Measurements from ENCODE around the gene ITPA. TPM values are rescaled to one million over a fixed set of nuclear protein-coding genes. Genes with fewer than 3 reads are reported as not detected.

ITPA gene
- total RNA-seq, 2 donors from 2014 or later = 35.1 to 35.7 TPM

DNA sequence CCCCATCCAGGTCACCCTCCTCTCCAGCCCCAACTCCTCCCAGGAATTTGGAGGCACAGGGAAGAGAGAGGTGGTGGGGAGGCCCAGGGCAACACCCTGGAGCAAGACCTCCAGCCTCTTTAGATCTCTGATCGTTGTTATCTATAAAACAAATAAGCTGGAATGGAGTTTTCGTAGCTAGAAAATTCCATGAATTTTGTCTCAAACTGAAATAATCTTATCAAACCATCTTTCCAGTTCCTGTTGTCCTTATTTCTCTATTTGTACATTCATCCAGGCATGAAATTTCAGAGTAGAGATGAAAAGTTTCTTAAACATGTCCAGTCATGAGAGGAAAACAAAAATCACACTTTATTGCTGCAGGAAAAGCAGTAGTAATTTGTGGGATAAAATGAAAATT, 35.9 kb downstream of the ITPA start:
- TF ChIP-seq, protein P1, sequence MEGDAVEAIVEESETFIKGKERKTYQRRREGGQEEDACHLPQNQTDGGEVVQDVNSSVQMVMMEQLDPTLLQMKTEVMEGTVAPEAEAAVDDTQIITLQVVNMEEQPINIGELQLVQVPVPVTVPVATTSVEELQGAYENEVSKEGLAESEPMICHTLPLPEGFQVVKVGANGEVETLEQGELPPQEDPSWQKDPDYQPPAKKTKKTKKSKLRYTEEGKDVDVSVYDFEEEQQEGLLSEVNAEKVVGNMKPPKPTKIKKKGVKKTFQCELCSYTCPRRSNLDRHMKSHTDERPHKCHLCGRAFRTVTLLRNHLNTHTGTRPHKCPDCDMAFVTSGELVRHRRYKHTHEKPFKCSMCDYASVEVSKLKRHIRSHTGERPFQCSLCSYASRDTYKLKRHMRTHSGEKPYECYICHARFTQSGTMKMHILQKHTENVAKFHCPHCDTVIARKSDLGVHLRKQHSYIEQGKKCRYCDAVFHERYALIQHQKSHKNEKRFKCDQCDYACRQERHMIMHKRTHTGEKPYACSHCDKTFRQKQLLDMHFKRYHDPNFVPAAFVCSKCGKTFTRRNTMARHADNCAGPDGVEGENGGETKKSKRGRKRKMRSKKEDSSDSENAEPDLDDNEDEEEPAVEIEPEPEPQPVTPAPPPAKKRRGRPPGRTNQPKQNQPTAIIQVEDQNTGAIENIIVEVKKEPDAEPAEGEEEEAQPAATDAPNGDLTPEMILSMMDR (IDR thresholded peaks at IDR 0.05) = no peak
- Histone ChIP-seq H3K9me3 (no peaks in the 10 kb centered on the region), H3K27ac (no peak overlapping the region), H3K4me3 (no peak overlapping the region), H3K27me3 (replicated peaks; ENCODE audit: insufficient read depth) (no peaks in the 10 kb centered on the region), H3K36me3 (no peaks in the 10 kb centered on the region), H3K4me1 (ENCODE audit: control insufficient read depth in 1 of 2, low read depth in 2 of 2) (peaks cover 7 to 19% of the 10 kb centered on the region in 2 donors)
- no peak for DNase-seq (ENCODE audit: low spot score)
- ATAC-seq (ENCODE audit: insufficient number of reproducible peaks, low FRiP score, low read depth) = no peak

DNA sequence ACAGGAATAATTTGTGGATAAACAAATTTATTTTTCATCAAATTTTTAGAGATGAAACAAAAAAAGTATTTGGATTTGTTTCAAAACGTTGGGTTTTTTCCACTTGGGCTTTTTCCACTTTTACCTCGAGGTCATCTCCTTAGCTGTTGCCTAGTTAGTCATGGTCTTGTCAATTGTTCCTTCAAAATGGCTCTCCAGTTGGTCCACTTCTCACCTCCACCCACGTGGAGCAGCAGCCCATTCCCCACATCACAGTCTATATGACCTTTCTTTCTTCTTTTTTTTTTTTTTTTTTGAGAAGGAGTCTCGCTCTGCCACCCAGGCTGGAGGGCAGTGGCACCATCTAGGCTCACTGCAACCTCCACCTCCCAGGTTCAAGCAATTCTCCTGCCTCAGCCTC, 36.4 kb downstream of the ITPA start:
- ATAC-seq (ENCODE audit: insufficient number of reproducible peaks, low FRiP score, low read depth) = no peak
- Histone ChIP-seq H3K4me3 (no peak overlapping the region), H3K9me3 (no peaks in the 10 kb centered on the region), H3K4me1 (ENCODE audit: control insufficient read depth in 1 of 2, low read depth in 2 of 2) (peaks cover 7 to 18% of the 10 kb centered on the region in 2 donors), H3K27me3 (replicated peaks; ENCODE audit: insufficient read depth) (no peaks in the 10 kb centered on the region), H3K36me3 (no peaks in the 10 kb centered on the region), H3K27ac (no peak overlapping the region)
- no peak for DNase-seq (ENCODE audit: low spot score)
- TF ChIP-seq, protein P1 (IDR thresholded peaks at IDR 0.05) = no peak

DNA sequence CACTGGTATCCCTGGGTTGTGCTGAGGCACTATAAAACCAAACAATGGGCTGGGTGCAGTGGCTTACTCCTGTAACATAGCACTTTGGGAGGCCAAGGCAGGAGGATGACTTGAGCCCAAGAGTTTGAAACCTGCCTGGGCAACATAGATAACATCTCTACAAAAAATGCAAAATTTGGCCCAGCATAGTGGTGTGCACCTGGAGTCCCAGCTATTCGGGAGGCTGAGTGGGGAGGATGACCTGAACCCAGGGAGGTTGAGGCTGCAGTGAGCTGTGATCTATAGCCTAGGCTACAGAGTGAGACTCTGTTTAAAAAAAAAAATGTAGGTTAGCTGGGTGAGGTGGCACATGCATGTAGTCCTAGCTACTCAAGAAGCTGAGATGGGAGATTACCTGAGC, 37.4 kb downstream of the ITPA start:
- no peaks in the 10 kb centered on the region for H3K27me3 ChIP-seq (replicated peaks; ENCODE audit: insufficient read depth)

DNA sequence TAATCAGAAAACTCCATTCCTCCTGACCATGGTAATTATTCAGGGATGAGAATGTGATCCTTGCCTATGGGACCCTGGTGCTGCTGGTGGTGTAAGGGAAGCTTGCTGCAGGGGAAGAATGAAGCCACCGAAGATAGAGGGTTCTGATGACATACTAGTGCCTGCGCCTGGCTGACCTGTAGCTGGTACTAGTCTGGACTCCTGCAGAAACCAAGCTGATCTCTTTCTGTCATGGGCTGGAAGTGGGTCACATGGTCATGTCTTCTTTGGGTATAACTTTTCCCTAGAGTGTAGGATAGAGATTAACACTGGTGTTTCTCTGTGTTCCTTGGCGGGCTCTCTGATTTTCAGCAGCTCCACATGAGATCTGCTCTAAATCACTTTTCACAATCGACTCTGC, 38.3 kb downstream of the ITPA start:
- H3K4me3 ChIP-seq = no peak overlapping the region
- H3K27me3 ChIP-seq (replicated peaks; ENCODE audit: insufficient read depth) = no peaks in the 10 kb centered on the region
- peaks cover 7 to 18% of the 10 kb centered on the region in 2 donors for H3K4me1 ChIP-seq (ENCODE audit: control insufficient read depth in 1 of 2, low read depth in 2 of 2)
- H3K36me3 ChIP-seq = peaks cover 10% of the 10 kb centered on the region
- H3K9me3 ChIP-seq = no peaks in the 10 kb centered on the region
- no peak overlapping the region for H3K27ac ChIP-seq
- no peak for DNase-seq (ENCODE audit: low spot score)
- ATAC-seq (ENCODE audit: insufficient number of reproducible peaks, low FRiP score, low read depth) = no peak
- TF ChIP-seq, protein P1 (IDR thresholded peaks at IDR 0.05) = no peak

More for the DNA sequence above, 37.4 kb downstream of the ITPA start:
- no peak overlapping the region for H3K27ac ChIP-seq
- no peak overlapping the region for H3K4me3 ChIP-seq
- H3K9me3 ChIP-seq = no peaks in the 10 kb centered on the region
- DNase-seq (ENCODE audit: low spot score) = no peak
- no peak for ATAC-seq (ENCODE audit: insufficient number of reproducible peaks, low FRiP score, low read depth)
- H3K36me3 ChIP-seq = peaks cover under 1% of the 10 kb centered on the region
- TF ChIP-seq, protein P1 (IDR thresholded peaks at IDR 0.05) = no peak
- H3K4me1 ChIP-seq (ENCODE audit: control insufficient read depth in 1 of 2, low read depth in 2 of 2) = peaks cover 7 to 18% of the 10 kb centered on the region in 2 donors

DNA sequence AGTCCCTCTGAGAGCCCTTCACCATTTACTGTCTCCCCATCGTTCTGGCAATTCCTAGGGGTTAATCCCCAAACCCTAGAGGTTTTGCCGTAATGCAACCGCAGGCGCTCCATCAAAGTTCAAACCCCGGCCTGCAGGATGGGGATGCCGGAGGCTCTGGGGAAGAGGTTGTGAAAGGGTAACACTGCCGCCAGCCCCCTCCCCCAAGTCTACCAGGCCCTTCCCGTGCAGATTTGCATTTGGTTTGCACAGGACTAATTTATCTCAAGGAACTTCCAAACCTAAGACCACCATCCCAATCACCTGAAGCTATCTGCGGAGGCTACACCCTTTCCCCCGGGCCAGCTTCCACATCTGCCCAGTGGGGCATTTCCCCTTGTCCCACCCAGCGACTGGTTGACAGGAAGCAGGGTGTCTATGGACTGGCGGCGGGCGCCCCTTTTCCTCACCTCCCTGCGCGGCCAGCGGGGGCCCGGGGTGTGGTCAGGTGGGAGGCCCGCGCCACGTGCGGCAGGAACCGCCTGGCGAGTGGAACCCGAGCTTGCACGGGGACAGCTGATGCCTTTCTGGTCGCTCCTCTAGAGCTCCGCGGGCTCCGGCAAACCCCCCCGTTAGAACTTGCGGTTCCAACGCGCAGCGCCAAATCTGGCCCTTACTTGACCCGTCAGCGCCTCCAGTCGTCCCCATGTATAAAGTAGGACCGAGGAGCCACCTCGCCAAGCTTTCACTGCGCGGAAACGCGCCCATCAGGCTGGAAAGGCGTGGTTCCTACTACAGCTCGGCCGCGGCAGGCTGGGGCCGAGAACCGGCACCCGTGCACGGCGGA, 39.1 kb downstream of the ITPA start:
- no peak for ATAC-seq (ENCODE audit: insufficient number of reproducible peaks, low FRiP score, low read depth)
- no peaks in the 10 kb centered on the region for H3K27me3 ChIP-seq (replicated peaks; ENCODE audit: insufficient read depth)
- H3K36me3 ChIP-seq = peaks cover 17% of the 10 kb centered on the region
- H3K9me3 ChIP-seq = no peaks in the 10 kb centered on the region
- H3K27ac ChIP-seq = no peak overlapping the region
- TF ChIP-seq, protein P1 (IDR thresholded peaks at IDR 0.05) = no peak
- DNase-seq (ENCODE audit: low spot score) = no peak
- H3K4me3 ChIP-seq = peak overlapping the region; percentile 35
- peaks cover 7 to 18% of the 10 kb centered on the region in 2 donors for H3K4me1 ChIP-seq (ENCODE audit: control insufficient read depth in 1 of 2, low read depth in 2 of 2)

Data from thoracic aorta (tissue), 2 donors.